ENCODE measurements around the gene SEC24D. TPM values are rescaled to one million over a fixed set of nuclear protein-coding genes. Genes with fewer than 3 reads are reported as not detected.

Gene SEC24D
- total RNA-seq, 2 experiments from 2014 or later: 28.4 to 29.7 TPM

- H3K9me3 Mint-ChIP-seq: no peaks in the 10 kb centered on the region
- H3K4me3 Mint-ChIP-seq: no peak overlapping the region
- H3K27ac Mint-ChIP-seq: no peak overlapping the region
- CTCF ChIA-PET: no interaction called here
- peaks cover 7% of the 10 kb centered on the region for H3K36me3 Mint-ChIP-seq (ENCODE audit: low read depth)
- no peak for DNase-seq
- H3K27me3 Mint-ChIP-seq (ENCODE audit: low read depth): no peaks in the 10 kb centered on the region
- intact Hi-C loops (cut with micrococcal nuclease): no loop called here
- peaks cover 11% of the 10 kb centered on the region for H3K4me1 Mint-ChIP-seq (ENCODE audit: low read depth)
Observed at GRCh38 chr4:118716304-118716703, 119.6 kb downstream of the SEC24D start.

- no peak for DNase-seq
- Mint-ChIP-seq H3K27me3 (ENCODE audit: low read depth) (no peaks in the 10 kb centered on the region), H3K4me3 (no peak overlapping the region), H3K27ac (no peak overlapping the region), H3K36me3 (ENCODE audit: low read depth) (peaks cover 12% of the 10 kb centered on the region), H3K4me1 (ENCODE audit: low read depth) (peaks cover 11% of the 10 kb centered on the region), H3K9me3 (no peaks in the 10 kb centered on the region)
- CTCF ChIA-PET: interaction anchor here (0.9 kb wide), 1 partner anchor 57 kb away, joined by 3 read pairs; no protein-coding TSS in a partner anchor
- intact Hi-C loops (cut with micrococcal nuclease): no loop called here
Observed at GRCh38 chr4:118714682-118715081, 121.2 kb downstream of the SEC24D start.

- no peaks in the 10 kb centered on the region for H3K9me3 Mint-ChIP-seq
Observed at GRCh38 chr4:118712872-118713271, 123.1 kb downstream of the SEC24D start.

GRCh38 chr4:118711052-118711451, 124.9 kb downstream of the SEC24D start:
- Mint-ChIP-seq H3K27ac (no peak overlapping the region), H3K4me3 (no peak overlapping the region)
- intact Hi-C loops (cut with micrococcal nuclease): no loop called here

More at GRCh38 chr4:118712872-118713271, 123.1 kb downstream of the SEC24D start:
- peaks cover 11% of the 10 kb centered on the region for H3K4me1 Mint-ChIP-seq (ENCODE audit: low read depth)
- H3K27me3 Mint-ChIP-seq (ENCODE audit: low read depth): no peaks in the 10 kb centered on the region
- intact Hi-C loops (cut with micrococcal nuclease): no loop called here
- DNase-seq: no peak
- CTCF ChIA-PET: interaction anchor here (0.7 kb wide), 1 partner anchor 13 kb away, joined by 4 read pairs; no protein-coding TSS in a partner anchor
- H3K4me3 Mint-ChIP-seq: no peak overlapping the region
- H3K36me3 Mint-ChIP-seq (ENCODE audit: low read depth): peaks cover 24% of the 10 kb centered on the region
- no peak overlapping the region for H3K27ac Mint-ChIP-seq

GRCh38 chr4:118703118-118703517, 132.8 kb downstream of the SEC24D start:
- H3K27me3 Mint-ChIP-seq (ENCODE audit: low read depth): no peaks in the 10 kb centered on the region
- no peak overlapping the region for H3K27ac Mint-ChIP-seq
- no peak for DNase-seq
- no peaks in the 10 kb centered on the region for H3K4me1 Mint-ChIP-seq (ENCODE audit: low read depth)
- H3K9me3 Mint-ChIP-seq: no peaks in the 10 kb centered on the region
- CTCF ChIA-PET: no interaction called here
- H3K4me3 Mint-ChIP-seq: no peak overlapping the region
- intact Hi-C loops (cut with micrococcal nuclease): no loop called here
- H3K36me3 Mint-ChIP-seq (ENCODE audit: low read depth): peaks cover 31% of the 10 kb centered on the region

More at GRCh38 chr4:118711052-118711451, 124.9 kb downstream of the SEC24D start:
- CTCF ChIA-PET: no interaction called here
- Mint-ChIP-seq H3K27me3 (ENCODE audit: low read depth) (no peaks in the 10 kb centered on the region), H3K9me3 (no peaks in the 10 kb centered on the region), H3K36me3 (ENCODE audit: low read depth) (peaks cover 35% of the 10 kb centered on the region), H3K4me1 (ENCODE audit: low read depth) (peaks cover 11% of the 10 kb centered on the region)
- DNase-seq: no peak

- DNase-seq: peak; percentile 93
- H3K4me1 Mint-ChIP-seq (ENCODE audit: low read depth): peaks cover 27% of the 10 kb centered on the region
- no peaks in the 10 kb centered on the region for H3K9me3 Mint-ChIP-seq
- CTCF ChIA-PET: interaction anchor here (0.6 to 2.1 kb wide), 3 partner anchors 9 to 86 kb away, joined by 3 to 8 read pairs (median 5); no protein-coding TSS in a partner anchor
- H3K27me3 Mint-ChIP-seq (ENCODE audit: low read depth): no peaks in the 10 kb centered on the region
- intact Hi-C loops (cut with micrococcal nuclease): loop anchor here (1.0 to 5.0 kb wide), 6 partner anchors 94 to 770 kb away; partner anchors contain the start of genes PRSS12 and SEC24D
- H3K4me3 Mint-ChIP-seq: peak within 1 kb of the TSS; percentile 95
- H3K36me3 Mint-ChIP-seq (ENCODE audit: low read depth): peaks cover 7% of the 10 kb centered on the region
- peak within 1 kb of the TSS; percentile 89 for H3K27ac Mint-ChIP-seq
Observed at GRCh38 chr4:118684873-118685811, 150.8 kb downstream of the SEC24D start, which contains the start of gene METTL14. Gene METTL14 (plus strand): TSS chr4:118685392. CDS start chr4:118685535, 143 bp downstream.

- H3K4me3 Mint-ChIP-seq: no peak overlapping the region
Observed at GRCh38 chr4:118683513-118683912, 152.4 kb downstream of the SEC24D start.

GRCh38 chr4:118682928-118683327, 153.0 kb downstream of the SEC24D start:
- Mint-ChIP-seq H3K9me3 (no peaks in the 10 kb centered on the region), H3K27ac (no peak overlapping the region), H3K36me3 (ENCODE audit: low read depth) (peaks cover 3% of the 10 kb centered on the region), H3K27me3 (ENCODE audit: low read depth) (no peaks in the 10 kb centered on the region), H3K4me3 (no peak overlapping the region), H3K4me1 (ENCODE audit: low read depth) (peaks cover 27% of the 10 kb centered on the region)
- CTCF ChIA-PET: no interaction called here
- DNase-seq: no peak
- intact Hi-C loops (cut with micrococcal nuclease): no loop called here

More at GRCh38 chr4:118683513-118683912, 152.4 kb downstream of the SEC24D start:
- CTCF ChIA-PET: interaction anchor here (2.1 kb wide), 1 partner anchor 88 kb away, joined by 5 read pairs; no protein-coding TSS in a partner anchor
- DNase-seq: no peak
- Mint-ChIP-seq H3K27ac (no peak overlapping the region), H3K4me1 (ENCODE audit: low read depth) (peaks cover 27% of the 10 kb centered on the region), H3K27me3 (ENCODE audit: low read depth) (no peaks in the 10 kb centered on the region), H3K9me3 (no peaks in the 10 kb centered on the region), H3K36me3 (ENCODE audit: low read depth) (peaks cover 3% of the 10 kb centered on the region)
- intact Hi-C loops (cut with micrococcal nuclease): no loop called here

- no peak for DNase-seq
- Mint-ChIP-seq H3K27ac (no peak overlapping the region), H3K4me1 (ENCODE audit: low read depth) (peaks cover 10% of the 10 kb centered on the region), H3K9me3 (no peaks in the 10 kb centered on the region), H3K27me3 (ENCODE audit: low read depth) (no peaks in the 10 kb centered on the region), H3K36me3 (ENCODE audit: low read depth) (no peaks in the 10 kb centered on the region), H3K4me3 (no peak overlapping the region)
- CTCF ChIA-PET: no interaction called here
- intact Hi-C loops (cut with micrococcal nuclease): no loop called here
Observed at GRCh38 chr4:118680808-118681207, 155.1 kb downstream of the SEC24D start.

- no peak overlapping the region for H3K27ac Mint-ChIP-seq
- no peaks in the 10 kb centered on the region for H3K4me1 Mint-ChIP-seq (ENCODE audit: low read depth)
- no peak overlapping the region for H3K4me3 Mint-ChIP-seq
- intact Hi-C loops (cut with micrococcal nuclease): no loop called here
- DNase-seq: no peak
- no peaks in the 10 kb centered on the region for H3K36me3 Mint-ChIP-seq (ENCODE audit: low read depth)
- no peaks in the 10 kb centered on the region for H3K27me3 Mint-ChIP-seq (ENCODE audit: low read depth)
- H3K9me3 Mint-ChIP-seq: no peaks in the 10 kb centered on the region
- CTCF ChIA-PET: no interaction called here
Observed at GRCh38 chr4:118676128-118676527, 159.8 kb downstream of the SEC24D start.
